ENCODE results near the gene HK2.
"Not testable (repeated sequence)": the region's sequence is repeated elsewhere in the genome, so short reads cannot be mapped to it uniquely, and the experiment has no call there.

Gene HK2

DNA sequence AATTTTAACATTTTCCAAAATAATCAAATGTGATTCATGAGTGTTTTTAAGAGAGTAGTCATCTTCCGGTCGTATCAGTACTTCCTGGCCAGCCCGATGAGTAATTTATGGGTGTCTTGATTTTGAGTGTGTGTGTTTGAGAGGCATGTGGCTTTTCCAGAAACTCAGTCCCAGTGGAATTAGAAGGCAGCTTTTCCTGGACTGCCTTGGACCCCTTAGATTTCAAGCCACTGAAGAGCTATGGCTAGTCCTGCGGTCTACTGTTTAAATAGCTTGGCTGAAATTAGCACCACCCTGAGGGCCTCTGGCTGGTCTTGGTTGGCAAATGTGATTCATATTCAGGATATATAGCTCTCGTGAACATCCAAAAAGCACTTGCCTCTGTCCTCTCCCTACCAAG lies 59.4 kb downstream of the HK2 start:
- no peak for DNase-seq

- DNase-seq, result peak in 1 of 56 donors; percentile 12
Measured at GRCh38 chr2:74894272-74894981, 60.5 kb downstream of the HK2 start.

GRCh38 chr2:74895001-74895400 lies 61.1 kb downstream of the HK2 start:
- no peak for DNase-seq

- no peak for DNase-seq
Measured at GRCh38 chr2:74896232-74896631, 62.3 kb downstream of the HK2 start.

DNA sequence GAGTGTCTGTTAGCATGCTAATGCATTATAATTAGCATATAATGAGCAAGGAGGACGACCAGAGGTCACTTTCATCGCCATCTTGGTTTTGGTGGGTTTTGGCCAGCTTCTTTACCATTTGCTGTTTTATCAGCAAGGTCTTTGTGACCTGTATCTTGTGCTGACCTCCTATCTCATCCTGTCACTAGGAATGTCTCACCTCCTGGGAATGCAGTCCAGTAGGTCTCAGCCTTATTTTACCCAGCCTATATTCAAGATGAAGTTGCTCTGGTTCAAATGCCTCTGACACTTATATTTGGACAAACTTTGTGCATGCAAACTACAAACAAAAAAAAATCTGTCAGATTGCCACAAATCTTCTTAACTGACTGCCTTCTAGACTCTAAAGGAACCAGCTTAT lies 66.3 kb downstream of the HK2 start:
- not testable (repeated sequence) for DNase-seq

GRCh38 chr2:74902281-74902860 lies 68.4 kb downstream of the HK2 start:
- peak in 33 of 56 donors; percentile 4 to 64 (median 31) for DNase-seq

GRCh38 chr2:74906395-74906794 lies 72.5 kb downstream of the HK2 start:
- no peak for DNase-seq

- DNase-seq, result not testable (repeated sequence)
Measured at GRCh38 chr2:74907560-74907959, 73.6 kb downstream of the HK2 start.

DNA sequence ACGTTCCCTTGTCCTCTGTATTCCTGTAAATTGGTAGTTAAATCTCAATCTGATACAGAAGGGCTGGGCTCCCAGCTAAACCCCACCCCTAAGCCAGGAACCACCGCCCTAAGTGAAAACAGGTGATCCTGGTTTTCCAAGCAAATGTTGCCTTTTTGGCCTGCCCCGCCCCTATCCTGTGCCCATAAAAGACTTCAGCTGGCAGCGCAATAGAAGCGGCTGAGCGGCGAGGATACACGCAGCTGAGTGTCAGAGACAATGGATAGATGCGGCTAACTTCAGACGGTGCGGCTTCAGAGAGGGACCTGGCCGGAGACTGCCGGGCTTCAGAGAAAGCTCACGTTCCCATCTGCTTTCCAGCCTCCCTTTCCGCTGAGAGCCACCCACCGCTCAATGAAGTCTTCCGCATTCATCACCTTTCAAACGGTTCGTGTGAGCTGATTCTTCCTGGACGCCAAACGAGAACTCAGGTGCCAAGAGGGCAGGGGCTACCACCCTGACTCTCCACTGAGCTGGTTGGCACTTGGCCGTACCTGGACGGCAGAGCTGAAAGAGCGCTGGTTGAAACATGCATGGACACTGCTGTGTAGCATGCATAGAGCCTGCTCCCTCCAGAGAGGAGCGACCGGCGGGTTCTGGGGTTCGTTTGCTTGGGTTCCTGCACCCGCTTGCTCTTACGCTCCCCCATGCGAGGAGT lies 75.0 kb downstream of the HK2 start:
- DNase-seq, result peak in 1 of 56 donors; percentile 8

DNA sequence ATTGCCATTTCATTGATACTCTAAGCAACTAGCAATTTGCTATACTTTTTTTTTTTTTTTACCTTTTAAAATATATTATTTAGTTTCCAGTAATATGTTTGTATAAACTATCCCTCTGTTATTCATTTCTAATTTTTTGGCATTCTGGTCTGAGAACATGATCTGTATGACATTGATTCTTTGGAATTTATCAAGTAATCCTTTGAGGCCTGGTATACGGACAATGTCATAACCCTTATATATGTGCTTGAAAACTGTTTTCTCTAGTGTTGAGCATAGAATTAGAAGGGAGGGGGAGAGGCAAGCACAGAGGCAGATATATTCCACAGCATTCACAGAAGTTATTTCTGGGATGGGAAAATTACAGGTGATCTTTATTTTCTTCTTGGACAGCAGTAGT lies 76.3 kb downstream of the HK2 start:
- DNase-seq, result no peak

DNA sequence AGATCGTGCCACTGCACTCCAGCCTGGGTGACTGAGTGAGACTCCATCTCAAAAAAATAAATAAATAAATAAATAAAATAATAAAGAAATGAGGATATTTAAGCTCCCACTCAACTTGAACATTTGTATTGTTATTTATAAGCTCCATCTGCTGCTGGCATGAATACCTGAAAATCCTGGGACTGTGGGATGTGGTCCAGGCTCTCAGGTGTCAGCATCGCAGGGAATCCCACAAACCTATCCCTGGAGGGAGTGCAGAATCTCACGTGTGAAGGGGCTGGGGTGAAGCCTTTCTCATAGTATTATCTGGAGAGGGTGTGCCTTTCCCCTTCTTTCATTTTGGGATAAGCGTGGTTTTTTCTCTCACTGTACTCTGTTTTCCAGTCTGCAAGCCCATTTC lies 77.1 kb downstream of the HK2 start:
- no peak for DNase-seq

GRCh38 chr2:74915743-74916142 lies 81.8 kb downstream of the HK2 start:
- DNase-seq, result no peak

DNA sequence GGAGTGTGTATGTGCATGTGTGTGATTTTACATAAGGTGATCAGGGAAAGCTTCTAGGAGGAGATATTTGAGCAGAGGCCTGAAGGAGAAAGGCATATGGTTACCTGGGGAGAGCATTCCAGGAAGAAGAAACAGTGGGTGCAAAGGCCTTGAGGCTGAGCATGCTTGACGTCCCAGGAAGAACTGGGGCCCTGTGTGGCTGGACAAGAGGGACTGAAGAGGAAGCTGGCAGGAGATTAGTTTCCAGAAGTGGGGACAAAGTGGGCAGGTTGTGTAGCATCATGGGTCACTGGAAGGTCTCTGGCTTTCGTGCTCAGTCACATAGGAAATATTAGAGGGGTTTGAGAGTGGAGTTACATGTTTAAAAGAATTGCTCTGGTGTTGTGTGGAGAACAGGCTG lies 82.5 kb downstream of the HK2 start:
- no peak for DNase-seq

DNA sequence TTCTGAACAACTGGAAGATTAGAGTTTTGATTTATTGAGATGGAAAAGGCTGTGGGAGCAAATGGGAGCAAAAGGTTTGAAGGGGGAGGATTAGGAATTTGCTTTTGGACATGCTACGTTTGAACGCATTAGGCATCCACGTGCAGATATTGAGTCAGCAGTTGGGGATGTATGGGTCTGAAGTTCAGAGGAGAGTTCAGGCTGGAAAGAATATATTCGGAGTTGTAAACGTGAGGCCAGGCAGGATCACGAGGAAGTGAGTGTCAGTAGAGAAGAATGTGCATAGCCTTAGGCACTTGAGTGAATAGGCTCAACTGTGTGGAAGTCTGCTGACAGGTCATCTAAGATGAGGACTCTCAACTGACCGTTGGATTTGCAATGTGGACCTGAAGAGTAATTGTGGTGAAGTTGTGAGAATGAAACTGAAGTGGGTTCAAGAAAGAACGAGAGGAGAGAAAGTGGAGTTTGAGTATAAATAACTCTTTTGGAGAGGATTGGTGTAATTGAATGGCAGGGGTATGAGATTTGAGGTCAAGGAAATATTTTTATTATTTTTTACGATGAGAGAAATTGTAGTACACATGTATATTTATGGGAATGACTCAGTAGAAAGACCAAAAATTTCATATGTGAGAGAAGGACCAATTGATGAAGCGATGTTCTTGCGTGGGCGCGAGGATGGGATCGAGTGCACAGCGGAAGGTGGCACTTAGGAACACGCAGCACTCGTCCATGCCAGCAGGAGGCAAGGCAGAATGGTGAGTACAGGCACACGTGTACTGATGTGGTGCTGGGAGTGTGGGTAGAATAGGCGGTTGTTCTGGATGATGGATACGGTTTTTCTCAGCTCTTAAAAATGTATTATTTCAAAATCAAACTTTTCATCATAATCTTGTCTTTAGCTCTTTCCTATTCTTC lies 84.0 kb downstream of the HK2 start:
- DNase-seq, result no peak

DNA sequence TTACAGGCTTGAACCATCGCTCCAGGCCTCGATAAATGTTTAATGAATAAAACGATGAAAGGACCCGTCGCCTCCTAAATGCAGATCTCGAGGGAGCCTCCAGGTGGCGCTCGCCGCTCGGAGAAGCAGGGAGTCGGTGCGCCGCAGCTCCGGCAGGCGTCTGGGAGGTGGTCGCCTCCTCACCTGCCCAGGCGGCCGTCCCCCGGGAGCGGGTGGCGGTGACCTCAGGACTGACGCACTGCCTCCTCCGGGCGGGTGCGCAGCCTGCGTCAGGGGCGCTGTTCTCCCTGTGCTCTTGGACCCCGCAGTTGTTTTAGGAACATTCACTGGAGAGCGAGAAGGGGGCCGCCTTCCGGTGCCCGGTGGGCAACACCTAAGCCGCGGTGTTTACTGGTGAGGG lies 85.9 kb downstream of the HK2 start:
- DNase-seq, result peak in 42 of 56 donors; percentile 3 to 82 (median 38)

GRCh38 chr2:74921236-74921736 lies 87.4 kb downstream of the HK2 start:
- no peak for DNase-seq

GRCh38 chr2:74922592-74923227 lies 88.8 kb downstream of the HK2 start:
- DNase-seq, result no peak

- no peak for DNase-seq
Measured at GRCh38 chr2:74924463-74925265, 90.7 kb downstream of the HK2 start.

DNA sequence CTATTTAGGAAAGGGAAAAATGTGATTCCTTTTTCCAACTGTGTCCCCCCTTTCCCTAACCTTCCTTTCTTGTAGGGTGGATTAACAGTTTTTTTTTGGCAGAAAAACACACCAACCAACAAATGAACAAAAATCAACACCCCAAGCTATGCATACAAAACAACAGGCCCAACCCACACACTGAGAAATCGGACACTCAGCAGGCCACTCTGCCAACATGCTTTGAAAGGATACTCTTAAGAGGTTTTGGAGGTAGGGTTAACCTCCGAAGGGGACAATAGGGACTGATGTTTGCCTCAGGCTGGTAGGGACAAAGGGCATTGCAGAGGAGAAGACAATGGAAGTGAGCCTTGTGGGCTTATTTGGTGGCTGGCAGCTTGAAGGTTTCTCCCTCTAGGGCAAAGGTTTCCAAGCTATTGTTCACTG lies 91.4 kb downstream of the HK2 start:
- no peak for DNase-seq

- no peak for DNase-seq
Measured at GRCh38 chr2:74927621-74928020, 93.7 kb downstream of the HK2 start.
